Measurements from ENCODE around the gene SPP1.

SPP1 gene

GRCh38 chr4:87956501-87956900 is 19.0 kb upstream of the SPP1 start:
- DNase-seq (ENCODE audit: low spot score), result no peak

- DNase-seq (ENCODE audit: low spot score), result no peak
These were observed 18.5 kb upstream of the SPP1 start for GRCh38 chr4:87957061-87957460.

GRCh38 chr4:87961993-87962392 is 13.5 kb upstream of the SPP1 start:
- DNase-seq (ENCODE audit: low spot score), result no peak

- DNase-seq (ENCODE audit: low spot score), result no peak
These were observed 12.9 kb upstream of the SPP1 start for GRCh38 chr4:87962398-87963146.

GRCh38 chr4:87965501-87965975 is 10.0 kb upstream of the SPP1 start:
- DNase-seq (ENCODE audit: low spot score), result no peak

GRCh38 chr4:87966095-87966496 is 9.4 kb upstream of the SPP1 start:
- no peak for DNase-seq (ENCODE audit: low spot score)

- no peak for DNase-seq (ENCODE audit: low spot score)
These were observed 8.3 kb upstream of the SPP1 start for GRCh38 chr4:87967193-87967592.

- DNase-seq (ENCODE audit: low spot score), result no peak
These were observed 5.4 kb upstream of the SPP1 start for GRCh38 chr4:87970121-87970520.

- no peak for DNase-seq (ENCODE audit: low spot score)
These were observed 3.6 kb upstream of the SPP1 start for GRCh38 chr4:87971866-87972265.

GRCh38 chr4:87973283-87974169 is 2.0 kb upstream of the SPP1 start:
- DNase-seq (ENCODE audit: low spot score), result peak; percentile 22

GRCh38 chr4:87974856-87975462 is 555 bp upstream of the SPP1 start:
- no peak for DNase-seq (ENCODE audit: low spot score)

- no peak for DNase-seq (ENCODE audit: low spot score)
These were observed 2.2 kb downstream of the SPP1 start for GRCh38 chr4:87977521-87978278.

GRCh38 chr4:87978681-87979080 is 3.2 kb downstream of the SPP1 start:
- DNase-seq (ENCODE audit: low spot score), result no peak

GRCh38 chr4:87979810-87980209 is 4.3 kb downstream of the SPP1 start:
- DNase-seq (ENCODE audit: low spot score), result no peak

GRCh38 chr4:87981486-87981885 is 6.0 kb downstream of the SPP1 start:
- DNase-seq (ENCODE audit: low spot score), result no peak

GRCh38 chr4:87982036-87982435 is 6.5 kb downstream of the SPP1 start:
- no peak for DNase-seq (ENCODE audit: low spot score)

- no peak for DNase-seq (ENCODE audit: low spot score)
These were observed 7.0 kb downstream of the SPP1 start for GRCh38 chr4:87982446-87983010.

- no peak for DNase-seq (ENCODE audit: low spot score)
These were observed 8.5 kb downstream of the SPP1 start for GRCh38 chr4:87983996-87984395.

- peak; percentile 15 for DNase-seq (ENCODE audit: low spot score)
These were observed 9.8 kb downstream of the SPP1 start for GRCh38 chr4:87985097-87985886.

GRCh38 chr4:87985887-87986200 is 10.3 kb downstream of the SPP1 start:
- no peak for DNase-seq (ENCODE audit: low spot score)

- no peak for DNase-seq (ENCODE audit: low spot score)
These were observed 11.0 kb downstream of the SPP1 start for GRCh38 chr4:87986508-87986907.

Data from hematopoietic multipotent progenitor cell treated with erythropoietin and hydrocortisone succinate and interleukin-3 and kit ligand, for 15 days (in vitro differentiated cells).